Choroid plexus epithelial cell (primary cell): ENCODE results near the gene COL4A2.
A peak's percentile ranks its signal among the peaks of the same experiment; 100 is the strongest.

Experiments
- DNase-seq: peaks from one replicate; pipeline ENCODE4 v3.0.0-alpha.2; 2010; ENCODE audit warnings: low read depth
- H3K4me3 ChIP-seq: 2 replicates; pipeline ENCODE4 v1.5.1; 2011; ENCODE audit warnings: low read depth, mild to moderate bottlenecking, control low read depth, low read length, moderate library complexity
- TF ChIP-seq, protein P1 (sequence below): conservative IDR thresholded peaks from 2 replicates; pipeline ENCODE4 v1.5.1; 2011; ENCODE audit warnings: low read depth, mild to moderate bottlenecking, control low read depth, inconsistent platforms, low read length, moderate library complexity

The COL4A2 gene

DNA sequence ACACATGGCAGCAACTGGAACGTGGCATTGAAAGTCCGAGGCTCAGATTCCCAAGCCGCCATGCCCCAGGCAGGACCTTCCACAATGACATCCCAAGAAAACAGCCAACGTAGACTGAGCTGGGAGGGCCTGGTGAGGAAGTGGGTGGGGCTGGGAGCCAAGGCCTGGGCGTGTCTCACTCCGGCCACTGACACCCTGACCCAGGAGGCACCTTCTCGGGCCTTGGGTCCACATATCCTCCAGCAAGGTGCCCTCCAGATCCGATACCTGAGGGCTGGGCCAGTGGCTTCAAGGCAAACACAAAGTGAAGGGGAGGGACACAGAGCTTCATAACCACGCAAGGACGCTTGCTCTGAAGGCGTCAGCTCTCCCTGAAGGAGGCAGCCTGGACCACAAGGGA, 211.5 kb downstream of the COL4A2 start:
- DNase-seq, result no peak
- no peak overlapping the region for H3K4me3 ChIP-seq
- TF ChIP-seq, protein P1, sequence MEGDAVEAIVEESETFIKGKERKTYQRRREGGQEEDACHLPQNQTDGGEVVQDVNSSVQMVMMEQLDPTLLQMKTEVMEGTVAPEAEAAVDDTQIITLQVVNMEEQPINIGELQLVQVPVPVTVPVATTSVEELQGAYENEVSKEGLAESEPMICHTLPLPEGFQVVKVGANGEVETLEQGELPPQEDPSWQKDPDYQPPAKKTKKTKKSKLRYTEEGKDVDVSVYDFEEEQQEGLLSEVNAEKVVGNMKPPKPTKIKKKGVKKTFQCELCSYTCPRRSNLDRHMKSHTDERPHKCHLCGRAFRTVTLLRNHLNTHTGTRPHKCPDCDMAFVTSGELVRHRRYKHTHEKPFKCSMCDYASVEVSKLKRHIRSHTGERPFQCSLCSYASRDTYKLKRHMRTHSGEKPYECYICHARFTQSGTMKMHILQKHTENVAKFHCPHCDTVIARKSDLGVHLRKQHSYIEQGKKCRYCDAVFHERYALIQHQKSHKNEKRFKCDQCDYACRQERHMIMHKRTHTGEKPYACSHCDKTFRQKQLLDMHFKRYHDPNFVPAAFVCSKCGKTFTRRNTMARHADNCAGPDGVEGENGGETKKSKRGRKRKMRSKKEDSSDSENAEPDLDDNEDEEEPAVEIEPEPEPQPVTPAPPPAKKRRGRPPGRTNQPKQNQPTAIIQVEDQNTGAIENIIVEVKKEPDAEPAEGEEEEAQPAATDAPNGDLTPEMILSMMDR, result no peak

DNA sequence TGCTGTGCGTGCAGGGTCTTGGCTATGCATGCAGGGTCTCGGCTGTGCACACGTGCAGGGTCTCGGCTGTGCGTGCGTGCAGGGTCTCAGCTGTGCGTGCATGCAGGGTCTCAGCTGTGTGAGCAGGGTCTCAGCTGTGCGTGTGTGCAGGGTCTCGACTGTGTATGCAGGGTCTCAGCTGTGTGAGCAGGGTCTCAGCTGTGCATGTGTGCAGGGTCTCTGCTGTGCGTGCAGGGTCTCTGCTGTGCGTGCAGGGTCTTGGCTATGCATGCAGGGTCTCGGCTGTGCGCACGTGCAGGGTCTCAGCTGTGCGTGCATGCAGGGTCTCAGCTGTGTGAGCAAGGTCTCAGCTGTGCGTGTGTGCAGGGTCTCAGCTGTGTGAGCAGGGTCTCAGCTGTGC, 212.0 kb downstream of the COL4A2 start:
- no peak overlapping the region for H3K4me3 ChIP-seq
- TF ChIP-seq, protein P1, result no peak
- no peak for DNase-seq

DNA sequence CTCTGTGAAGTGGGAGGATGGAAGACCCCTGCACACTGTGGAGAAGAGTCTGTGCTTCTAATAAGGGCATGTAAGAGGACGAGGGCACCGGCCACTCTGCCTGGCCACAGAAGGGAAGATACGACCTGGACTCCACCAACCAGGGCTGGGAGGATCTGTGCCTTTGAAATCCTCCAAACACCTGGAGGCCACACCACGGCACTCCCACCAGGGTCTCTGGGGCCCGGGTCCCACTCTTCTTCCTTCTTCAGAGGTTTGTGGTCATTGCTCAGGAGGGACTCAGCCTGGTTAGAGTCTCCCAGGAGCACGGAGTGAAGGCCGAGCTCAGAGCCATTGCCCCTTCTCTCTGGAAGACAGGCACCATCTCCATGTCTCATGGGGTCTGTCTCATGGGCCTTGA, 212.4 kb downstream of the COL4A2 start:
- H3K4me3 ChIP-seq, result no peak overlapping the region

DNA sequence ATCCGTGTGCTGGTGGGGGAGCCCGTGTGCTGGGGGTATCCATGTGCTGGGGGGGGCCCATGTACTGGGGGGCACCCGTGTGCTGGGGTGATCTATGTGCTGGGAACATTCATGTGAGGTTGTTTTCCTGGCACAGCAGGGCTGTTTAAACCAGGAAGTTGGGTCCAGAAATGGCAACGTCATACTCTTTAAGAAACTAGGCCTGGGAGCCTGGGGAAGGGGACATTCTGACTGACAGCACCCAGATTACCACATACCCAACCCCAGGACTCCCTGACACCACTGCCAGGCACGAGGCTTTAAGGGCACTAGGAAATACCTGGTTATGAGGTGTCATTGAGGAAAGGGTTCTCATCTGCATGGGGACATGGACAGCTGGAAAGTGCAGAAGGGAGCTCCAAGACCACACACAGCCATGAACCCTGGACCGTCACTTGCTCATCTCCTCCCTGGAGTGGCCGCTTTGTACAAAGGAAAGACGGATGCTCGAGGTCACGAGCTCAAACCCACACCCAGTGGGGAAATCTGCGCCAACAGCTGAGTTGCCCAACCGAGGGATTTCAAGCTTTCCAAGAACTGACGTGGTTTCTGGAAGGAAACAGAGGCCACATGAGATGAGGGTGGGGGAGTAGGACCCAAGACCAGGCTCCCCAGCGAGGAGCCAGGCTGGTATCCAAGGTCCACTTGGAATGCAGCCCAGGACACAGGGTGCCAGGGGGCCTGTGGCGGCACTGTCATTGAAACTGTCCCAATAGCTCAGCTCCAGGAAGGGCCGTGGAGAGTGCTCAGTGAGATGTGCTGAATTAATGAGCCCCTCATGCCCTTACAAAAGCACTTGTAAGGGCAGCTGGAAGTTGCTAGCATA, 213.6 kb downstream of the COL4A2 start:
- H3K4me3 ChIP-seq, result no peak overlapping the region
- DNase-seq, result peak; percentile 85
- TF ChIP-seq, protein P1, result no peak

More for the DNA sequence above, 212.4 kb downstream of the COL4A2 start:
- TF ChIP-seq, protein P1, result no peak
- DNase-seq, result no peak

DNA sequence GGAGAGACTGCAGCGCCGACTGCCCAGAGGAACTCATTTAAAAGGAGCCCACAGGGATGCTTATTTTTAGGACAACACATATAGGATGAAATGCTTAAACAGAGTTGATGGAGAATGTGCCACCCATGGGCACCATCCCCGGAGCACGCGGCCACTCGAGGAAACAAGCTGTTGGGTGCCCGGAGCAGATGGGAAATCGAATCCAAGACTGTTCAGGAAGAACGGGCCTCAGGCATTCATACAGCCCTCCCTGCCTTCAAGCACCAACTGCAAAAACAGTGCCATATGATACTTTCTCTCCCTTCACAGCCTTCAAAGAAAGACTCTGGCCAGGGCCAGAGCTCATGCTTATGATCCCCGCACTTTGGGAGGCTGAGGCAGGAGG, 214.2 kb downstream of the COL4A2 start:
- no peak for DNase-seq
- H3K4me3 ChIP-seq, result no peak overlapping the region
- TF ChIP-seq, protein P1, result no peak

DNA sequence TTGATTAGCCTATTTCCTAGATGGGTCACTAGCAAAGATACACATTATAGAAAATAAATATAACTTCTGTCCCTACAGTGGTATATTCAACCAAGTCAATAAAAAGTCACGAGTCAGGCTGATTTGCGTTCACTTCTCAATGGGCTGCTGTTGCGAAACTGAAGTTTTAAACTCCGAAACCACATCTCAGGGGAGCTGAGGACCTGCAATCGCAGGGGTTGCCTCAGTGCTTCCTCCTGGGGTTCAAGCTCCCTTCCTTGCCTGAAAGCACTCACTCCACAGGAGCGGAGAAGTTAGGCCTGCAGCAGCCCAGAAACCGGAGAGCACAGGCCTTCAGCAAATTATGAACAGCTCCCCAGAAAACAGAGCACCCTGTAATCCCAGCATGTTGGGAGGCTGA, 214.9 kb downstream of the COL4A2 start:
- no peak overlapping the region for H3K4me3 ChIP-seq
- TF ChIP-seq, protein P1, result no peak
- no peak for DNase-seq

DNA sequence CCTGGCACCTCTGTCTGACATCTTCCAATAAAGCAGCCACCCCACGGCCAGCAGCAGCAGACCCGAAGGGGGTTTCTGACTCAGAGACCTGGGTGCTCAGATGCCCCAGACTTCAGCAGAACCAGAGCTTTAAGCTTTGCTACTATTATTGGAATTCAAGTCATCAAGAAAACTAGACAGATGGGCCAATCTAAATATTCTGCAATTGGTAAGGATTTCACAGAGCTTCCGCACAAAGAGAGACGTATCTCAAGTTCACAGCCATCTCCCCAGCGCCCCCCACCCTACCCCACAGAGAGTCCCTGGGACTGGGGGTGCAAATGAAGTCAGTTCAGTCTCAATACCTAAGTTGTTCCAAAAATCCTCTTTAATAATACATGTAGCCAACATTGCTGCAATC, 215.6 kb downstream of the COL4A2 start:
- no peak for DNase-seq
- H3K4me3 ChIP-seq, result no peak overlapping the region
- TF ChIP-seq, protein P1, result no peak
